ENCODE data around the gene ARL5A. TPM values are rescaled to one million over a fixed set of nuclear protein-coding genes. Genes with fewer than 3 reads are reported as not detected.

ARL5A gene
- total RNA-seq, 1 donor from 2014 or later: 57.5 TPM

Other genes starting within 250 kb of the ARL5A start
- gene NEB, start 93.9 kb downstream of the ARL5A start, total RNA-seq: 1.5 TPM